Omental fat pad (tissue), 4 donors: Measurements from ENCODE around the gene ITGAV. TPM values are rescaled to one million over a fixed set of nuclear protein-coding genes. Genes with fewer than 3 reads are reported as not detected.

ENCODE experiments used
- ATAC-seq: fragments of 150-250 bp; one replicate; pipeline ENCODE4 v1.9.1; 2016; ENCODE audit warnings: mild to moderate bottlenecking, moderate library complexity; ENCODE audit not compliant: low FRiP score
- DNase-seq: peaks from one replicate; pipeline ENCODE4 v3.0.0-alpha.2; 2019; ENCODE audit warnings: low spot score
- CTCF ChIP-seq, 3 donors: fragments of 450-650 bp; IDR thresholded peaks; one replicate each; pipeline ENCODE4 v1.5.1; 2016 to 2017; ENCODE audit warnings: antibody characterized with exemption in 3 of 3, mild to moderate bottlenecking in 3 of 3, moderate library complexity in 2 of 3
- total RNA-seq, 4 donors: library from RNA; depleted of rRNA; stranded (reverse); fragments of >200 nt; gene quantifications; one replicate each; pipeline ENCODE4 v1.1.0, GENCODE V29; 2016

ITGAV gene
- total RNA-seq, 4 donors from 2014 or later = 81.3 to 155 (median 111) TPM

DNA sequence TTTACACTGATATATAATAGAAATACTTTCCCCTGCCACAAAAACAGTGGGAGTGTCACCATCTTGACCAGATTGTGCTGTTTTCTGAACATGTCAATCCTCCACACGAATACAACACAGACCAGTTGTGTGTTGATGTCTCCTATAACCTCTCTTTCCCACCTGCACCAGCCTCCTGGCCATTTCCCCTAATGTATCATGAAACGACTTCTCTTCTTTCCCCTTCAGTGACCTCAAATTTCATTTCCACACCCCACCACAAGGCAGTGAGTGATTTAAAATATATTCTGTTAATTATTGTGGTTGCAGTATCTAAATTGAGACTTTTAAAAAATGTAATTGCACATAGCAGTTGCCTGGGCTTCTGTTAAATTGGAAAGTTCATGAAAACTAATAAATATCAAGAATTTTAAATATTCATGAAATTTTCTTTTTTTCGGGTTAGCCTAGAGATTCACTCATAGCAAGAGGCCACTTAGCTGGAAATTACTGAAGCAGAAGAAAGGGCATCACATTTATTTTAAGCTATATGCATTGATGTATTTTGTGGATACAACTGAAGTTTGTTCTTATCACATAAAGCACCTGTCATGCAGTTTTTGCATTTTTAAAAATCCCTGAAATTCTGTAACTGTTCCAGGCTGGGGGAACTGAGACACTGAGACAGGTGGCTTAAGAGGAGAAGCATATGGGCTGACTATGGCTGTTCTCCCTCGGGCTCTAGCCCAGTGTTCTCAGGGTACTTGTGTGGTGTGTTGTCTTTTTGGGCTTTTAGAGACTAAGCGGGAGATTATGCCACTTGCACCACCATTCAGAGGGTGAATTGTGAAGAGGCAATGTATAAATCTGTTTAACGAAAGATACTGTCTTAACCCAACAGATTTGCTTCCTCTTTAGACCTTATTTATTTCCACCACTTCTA is 119.9 kb downstream of the ITGAV start:
- ATAC-seq (no peak), DNase-seq (no peak)
- no peak for TF ChIP-seq CTCF (IDR thresholded peaks at IDR 0.05)

- no peak for TF ChIP-seq CTCF (IDR thresholded peaks at IDR 0.05)
- no peak for ATAC-seq
- DNase-seq = no peak
Observed at GRCh38 chr2:186713691-186714090, 123.8 kb downstream of the ITGAV start.

- ATAC-seq = no peak
Observed at GRCh38 chr2:186714611-186715010, 124.8 kb downstream of the ITGAV start.

GRCh38 chr2:186716004-186716403 is 126.1 kb downstream of the ITGAV start:
- TF ChIP-seq CTCF (IDR thresholded peaks at IDR 0.05) = no peak
- no peak for ATAC-seq
- no peak for DNase-seq

More at GRCh38 chr2:186714611-186715010, 124.8 kb downstream of the ITGAV start:
- no peak for DNase-seq
- no peak for TF ChIP-seq CTCF (IDR thresholded peaks at IDR 0.05)

DNA sequence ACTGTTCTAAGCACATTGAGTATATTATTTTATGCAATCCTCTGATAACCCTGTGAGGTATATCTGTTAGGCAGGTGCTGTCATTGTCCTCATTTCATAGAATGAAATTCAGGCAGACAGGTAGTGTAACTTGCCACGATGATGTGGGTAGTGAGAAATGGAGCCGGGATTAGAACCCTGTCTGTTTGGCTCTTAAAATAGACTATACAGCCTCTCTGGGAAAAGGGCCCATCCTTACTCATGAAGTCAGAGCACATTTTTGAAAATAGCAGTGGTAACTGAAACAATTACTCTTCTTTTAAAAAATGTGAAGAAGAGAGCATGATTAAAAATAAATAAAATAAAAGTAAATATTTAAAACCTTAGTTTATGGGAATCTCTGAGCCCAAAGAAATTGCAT is 127.0 kb downstream of the ITGAV start:
- ATAC-seq = no peak
- TF ChIP-seq CTCF (IDR thresholded peaks at IDR 0.05) = no peak
- no peak for DNase-seq

DNA sequence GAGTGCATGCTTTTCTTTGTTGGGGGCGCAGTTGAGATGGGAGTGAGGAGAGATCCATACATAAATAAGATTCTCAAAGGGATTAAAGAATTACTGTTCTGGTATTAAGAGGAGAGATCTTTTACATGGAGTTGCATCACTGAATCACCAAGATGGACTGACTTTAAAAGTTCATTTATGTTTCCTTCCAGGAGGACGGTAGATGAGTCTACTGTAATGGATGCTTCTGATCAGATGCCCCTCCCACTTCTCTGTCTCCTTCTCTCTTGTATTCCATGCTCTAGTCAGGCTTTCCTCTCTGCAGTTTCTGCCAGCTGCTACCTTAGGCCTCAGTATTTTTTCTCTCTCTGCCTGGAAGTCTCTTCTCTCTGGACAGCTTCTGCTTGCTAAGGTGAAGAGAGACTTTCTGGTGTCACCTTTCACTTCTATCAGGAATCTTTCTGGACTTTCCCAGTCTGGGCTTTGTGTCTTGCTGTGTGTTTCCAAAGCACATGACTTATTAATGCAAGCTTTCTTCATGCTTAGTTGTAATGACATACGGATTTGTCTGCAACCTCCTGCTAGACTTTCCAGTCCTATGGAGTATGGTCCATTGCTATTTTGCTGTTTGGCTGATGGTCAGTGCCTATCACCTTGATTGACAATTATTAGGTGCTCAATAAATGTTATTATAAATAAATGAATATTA is 127.6 kb downstream of the ITGAV start:
- ATAC-seq = no peak
- no peak for DNase-seq
- no peak for TF ChIP-seq CTCF (IDR thresholded peaks at IDR 0.05)
